ENCODE results near the gene LYPD4.

GRCh38 chr19:41879080-41879479, 34.6 kb upstream of the LYPD4 start:
- TF ChIP-seq CTCF (IDR thresholded peaks at IDR 0.05; ENCODE audit: borderline replicate concordance, extremely low read depth, low read length, poor library complexity, severe bottlenecking) (no peak), EZH2 (IDR thresholded peaks at IDR 0.05; ENCODE audit: borderline replicate concordance, low read depth, low read length, severe bottlenecking) (no peak)

Data from DND-41 (cell line).